NCI-H1417 treated with DMSO at 0.1 percent for 48 hours (cell line): ENCODE results near the gene DCBLD2.

ENCODE experiments used
- DNase-seq: peaks from one replicate; lab custom pipeline; 2025; lab: John Stamatoyannopoulos, UW

Gene DCBLD2, protein sequence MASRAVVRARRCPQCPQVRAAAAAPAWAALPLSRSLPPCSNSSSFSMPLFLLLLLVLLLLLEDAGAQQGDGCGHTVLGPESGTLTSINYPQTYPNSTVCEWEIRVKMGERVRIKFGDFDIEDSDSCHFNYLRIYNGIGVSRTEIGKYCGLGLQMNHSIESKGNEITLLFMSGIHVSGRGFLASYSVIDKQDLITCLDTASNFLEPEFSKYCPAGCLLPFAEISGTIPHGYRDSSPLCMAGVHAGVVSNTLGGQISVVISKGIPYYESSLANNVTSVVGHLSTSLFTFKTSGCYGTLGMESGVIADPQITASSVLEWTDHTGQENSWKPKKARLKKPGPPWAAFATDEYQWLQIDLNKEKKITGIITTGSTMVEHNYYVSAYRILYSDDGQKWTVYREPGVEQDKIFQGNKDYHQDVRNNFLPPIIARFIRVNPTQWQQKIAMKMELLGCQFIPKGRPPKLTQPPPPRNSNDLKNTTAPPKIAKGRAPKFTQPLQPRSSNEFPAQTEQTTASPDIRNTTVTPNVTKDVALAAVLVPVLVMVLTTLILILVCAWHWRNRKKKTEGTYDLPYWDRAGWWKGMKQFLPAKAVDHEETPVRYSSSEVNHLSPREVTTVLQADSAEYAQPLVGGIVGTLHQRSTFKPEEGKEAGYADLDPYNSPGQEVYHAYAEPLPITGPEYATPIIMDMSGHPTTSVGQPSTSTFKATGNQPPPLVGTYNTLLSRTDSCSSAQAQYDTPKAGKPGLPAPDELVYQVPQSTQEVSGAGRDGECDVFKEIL

DNA sequence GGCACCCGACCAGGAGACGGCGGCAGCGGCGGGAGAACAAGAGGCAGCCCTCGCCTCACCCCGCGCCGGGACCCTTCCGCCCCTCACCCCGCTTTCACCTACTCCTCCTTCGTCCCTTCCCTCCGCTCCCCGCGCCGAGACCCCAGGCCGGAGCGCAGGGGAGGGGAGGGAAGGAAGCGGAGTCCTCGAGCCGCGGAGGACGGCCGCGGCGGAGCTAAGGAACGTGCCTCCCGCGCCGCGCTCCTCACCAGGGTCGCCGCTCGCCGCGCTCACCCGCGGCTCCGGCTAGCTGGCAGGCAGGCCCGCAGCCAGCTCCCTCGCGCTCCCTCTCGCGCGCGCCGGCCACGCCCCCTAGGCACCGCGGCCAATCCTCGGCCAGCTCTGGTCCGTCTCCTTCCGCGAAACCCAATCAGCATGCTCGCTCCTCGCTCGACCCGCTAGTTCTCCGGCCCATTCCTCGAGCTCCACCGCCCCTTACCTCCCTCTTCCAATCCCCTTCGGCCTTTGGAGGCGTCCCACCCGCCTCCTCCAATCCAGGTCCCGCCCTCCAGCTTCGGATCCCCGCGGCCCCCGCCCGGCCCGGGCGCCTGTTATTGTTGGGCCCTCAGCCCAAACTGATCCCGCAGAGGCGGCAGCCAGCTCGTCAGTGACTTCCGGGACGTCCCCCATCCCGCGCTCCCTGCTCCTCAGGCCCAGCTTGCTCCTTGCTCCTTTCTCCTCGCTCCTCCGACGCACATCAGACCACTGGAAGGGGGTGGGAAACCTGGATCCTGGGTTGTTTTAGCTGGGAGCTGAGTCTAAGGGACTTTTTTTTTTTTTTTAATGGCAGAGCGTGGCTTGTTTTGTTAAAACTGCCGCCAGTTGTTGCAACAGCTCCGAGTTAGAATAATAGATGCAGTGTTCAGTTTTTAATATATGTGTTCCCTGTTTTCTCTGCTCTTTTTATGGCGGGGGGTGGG lies at the start of gene DCBLD2:
Gene DCBLD2, minus strand, starts transcription at position 304 of the 959 bp plus-strand sequence. CDS start 369 bp downstream, outside the sequence.
- peak; percentile 89 for DNase-seq

DNA sequence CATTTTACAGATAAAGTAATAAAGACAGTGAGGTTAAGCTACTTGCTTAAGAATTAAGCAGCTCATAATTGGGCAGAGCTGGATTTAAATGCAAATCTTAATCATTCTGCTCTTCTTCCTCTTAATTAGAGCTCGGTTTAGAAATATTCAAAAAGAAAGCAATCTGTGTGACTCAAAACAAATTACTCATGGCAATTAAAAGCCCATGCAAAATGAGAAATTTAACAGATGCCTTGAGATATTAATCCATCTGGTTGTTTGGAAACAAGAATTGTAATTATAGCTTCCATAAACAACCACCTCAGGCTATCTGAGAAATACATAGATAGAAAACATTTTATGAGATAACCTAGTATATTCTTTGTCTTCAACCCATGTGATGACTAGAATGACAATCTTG lies 44.2 kb upstream of the DCBLD2 start:
- no peak for DNase-seq

DNA sequence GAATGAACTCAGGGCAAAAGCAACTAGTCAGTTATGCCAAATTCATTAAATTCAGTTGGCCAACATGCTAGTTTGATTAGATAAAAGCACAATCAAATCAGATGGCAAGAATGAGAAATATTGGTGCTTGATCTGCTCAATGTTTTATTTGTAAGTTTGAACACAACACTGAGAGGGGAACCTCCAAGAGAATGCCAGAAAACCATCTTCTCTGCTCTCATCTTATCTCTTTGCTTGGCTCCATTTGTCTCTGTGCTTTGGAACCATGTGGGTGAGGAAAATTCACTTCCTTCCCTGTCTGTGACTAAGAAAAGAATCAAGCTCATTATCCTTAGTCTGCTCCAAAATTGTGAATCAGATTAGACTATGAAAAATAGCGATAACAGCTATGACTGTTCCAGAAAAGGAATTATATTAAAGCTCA lies 43.6 kb upstream of the DCBLD2 start:
- no peak for DNase-seq

DNA sequence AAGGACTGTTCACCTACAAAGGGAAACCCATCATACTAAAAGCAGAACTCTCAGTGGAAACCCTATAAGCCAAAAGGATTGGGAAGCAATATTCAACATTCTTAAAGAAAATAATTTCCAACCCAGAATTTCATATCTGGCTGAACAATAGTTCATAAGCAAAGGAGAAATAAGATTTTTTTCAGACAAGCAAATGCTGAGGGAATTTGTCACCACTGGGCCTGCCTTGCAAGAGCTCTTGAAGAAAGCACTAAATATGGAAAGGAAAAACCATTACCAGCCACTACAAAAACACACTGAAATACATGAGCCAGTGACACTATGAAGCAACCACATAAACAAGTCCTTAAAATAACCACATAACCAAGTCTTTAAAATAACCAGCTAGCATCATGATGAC lies 28.9 kb upstream of the DCBLD2 start:
- DNase-seq: no peak

DNA sequence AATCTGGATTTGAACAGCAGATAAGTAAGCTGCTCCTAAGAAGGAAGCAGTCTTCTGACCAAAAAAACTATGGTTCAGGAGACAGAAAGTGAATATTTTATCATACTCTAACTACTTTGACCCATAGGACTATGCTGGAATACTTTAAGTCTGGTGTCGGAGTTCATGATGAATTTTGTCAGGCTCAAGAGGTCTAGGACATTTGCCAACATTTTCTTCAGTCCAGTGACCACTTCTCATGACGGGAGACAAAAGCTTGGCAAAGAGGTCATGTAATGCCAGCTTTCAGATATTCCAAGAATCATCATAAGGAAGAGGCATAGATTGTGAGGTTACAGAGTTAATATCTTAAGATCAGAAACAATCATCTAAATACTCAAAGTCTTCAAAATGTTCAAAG lies 20.5 kb upstream of the DCBLD2 start:
- no peak for DNase-seq

DNA sequence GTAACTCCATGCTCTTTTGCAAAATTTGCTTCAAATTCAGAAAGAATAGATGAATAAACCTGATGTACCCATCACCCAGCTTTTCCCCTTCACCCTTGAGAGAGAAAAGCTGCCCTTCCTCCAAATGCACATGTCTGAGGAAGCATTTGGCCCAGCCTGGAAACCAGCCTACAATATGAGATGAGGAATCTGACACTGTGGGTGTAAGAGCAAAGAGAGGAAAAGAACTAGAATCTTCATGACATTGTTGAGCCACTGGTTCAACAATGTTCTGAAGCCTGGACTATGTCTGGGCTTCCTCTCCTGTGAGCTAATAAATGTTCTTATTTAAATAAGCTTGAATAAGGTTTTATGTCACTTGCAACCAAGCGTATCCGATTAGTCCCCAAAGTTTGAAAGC lies 18.7 kb upstream of the DCBLD2 start:
- no peak for DNase-seq

DNA sequence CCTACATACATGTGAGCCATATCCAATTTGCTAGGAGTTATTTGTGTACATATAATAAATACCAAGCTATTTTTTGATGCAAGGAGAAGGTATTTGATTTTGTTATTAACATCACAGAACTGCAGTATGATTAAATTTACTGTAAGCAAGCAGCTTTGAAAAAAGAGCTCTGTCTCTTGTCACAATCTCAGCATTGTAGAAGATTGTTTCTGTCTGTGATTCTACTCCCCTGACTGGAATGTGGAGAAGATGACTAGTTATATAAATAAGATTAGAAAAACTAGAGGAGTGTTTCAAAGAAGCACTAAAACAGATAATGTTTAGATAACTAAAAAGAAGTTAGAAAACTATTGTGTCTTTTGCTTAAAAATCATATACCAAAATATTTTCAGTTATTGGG lies 17.1 kb upstream of the DCBLD2 start:
- DNase-seq: no peak

DNA sequence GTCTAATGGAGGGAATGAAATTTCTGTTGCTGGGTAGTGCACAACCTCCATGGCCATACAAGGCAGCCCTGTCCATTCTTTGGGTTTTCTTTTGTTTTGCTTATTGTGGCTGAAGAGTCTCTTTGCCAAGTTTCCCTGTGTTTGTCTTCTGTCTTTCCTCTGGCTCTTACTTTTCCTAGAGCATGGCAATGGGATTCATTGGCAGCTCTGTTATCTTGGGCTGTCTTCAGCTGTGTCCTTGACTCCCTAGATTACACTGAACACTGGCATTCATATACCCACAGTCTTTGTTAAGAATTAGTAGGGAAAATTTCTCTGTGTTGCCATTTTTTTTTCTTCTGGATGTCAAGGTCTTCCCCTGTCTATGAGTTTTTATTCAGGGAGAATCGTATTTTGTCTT lies 16.1 kb upstream of the DCBLD2 start:
- no peak for DNase-seq

DNA sequence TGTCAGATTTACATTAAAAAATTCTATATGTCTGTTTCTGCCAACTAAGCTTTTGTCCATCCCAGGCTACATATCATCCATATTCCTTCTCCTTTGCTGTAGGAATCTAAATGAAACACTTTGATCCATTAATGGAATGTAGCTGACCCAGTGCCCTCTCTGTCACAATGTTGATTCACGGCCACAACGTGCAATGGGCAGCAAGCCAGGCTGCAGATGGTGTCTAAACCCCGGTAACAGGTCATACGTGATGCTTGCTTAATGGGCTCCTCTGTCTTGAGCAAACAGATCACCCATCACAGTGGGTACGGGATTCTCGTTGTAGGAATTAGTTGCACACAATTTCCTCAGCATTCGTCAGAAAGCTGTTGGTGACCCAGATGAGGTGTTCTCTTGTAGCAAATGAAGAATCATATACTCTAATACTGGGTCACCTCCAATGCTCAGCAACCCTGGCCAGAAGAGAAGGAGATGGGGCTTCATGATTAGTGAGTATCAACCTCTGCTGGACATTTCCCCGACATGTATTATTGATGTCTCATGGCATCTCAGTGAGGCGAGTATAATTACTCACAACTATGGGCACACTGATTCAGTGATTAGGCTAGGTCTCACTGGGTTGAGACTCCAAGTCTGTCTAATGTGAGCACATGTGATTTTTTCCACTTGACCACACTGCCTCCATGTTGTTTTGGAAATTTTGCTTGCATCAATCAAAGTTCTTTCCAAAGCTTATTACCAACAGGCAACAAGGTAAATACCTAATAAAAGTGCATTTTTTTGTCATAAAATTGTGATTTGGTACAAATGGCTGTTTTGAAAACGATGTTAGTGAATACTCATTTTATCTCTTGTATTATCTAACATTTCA lies 12.9 kb upstream of the DCBLD2 start:
- no peak for DNase-seq

DNA sequence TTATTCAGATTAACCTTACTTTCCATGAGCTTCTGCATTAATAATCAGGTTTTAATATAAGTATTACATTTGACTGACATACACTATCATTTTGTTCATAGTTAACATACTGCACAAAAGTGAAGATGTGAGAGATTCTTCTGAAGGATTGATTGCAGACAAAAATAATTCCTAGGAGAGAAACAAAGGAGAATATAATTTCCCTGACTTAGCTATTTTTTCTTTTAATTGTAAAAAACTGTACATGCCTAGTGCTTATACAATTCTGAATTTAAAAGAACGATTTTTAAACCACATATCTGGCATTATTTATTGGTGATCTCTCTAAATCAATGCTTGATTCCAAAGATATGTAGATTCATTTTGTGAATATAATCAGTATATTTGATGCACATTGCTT lies 11.0 kb upstream of the DCBLD2 start:
- no peak for DNase-seq

DNA sequence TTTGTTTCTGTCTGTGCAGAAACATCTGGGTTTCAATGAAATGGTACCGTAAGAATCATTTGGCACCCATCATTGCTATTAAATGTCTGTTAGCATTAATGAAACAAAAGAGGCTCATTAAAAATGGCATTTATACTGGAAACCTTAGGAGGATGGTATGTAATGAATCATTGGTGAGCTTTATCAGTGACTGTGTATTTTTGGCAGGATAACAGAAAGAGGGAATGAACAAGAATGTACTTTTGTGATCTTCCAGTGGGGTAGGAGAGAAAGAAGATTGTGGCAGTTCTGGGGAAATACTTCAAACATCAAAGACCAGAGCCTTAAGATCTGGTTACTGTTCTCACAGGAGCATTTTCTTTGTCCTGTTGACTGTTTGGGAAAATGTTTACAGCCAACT lies 4.7 kb upstream of the DCBLD2 start:
- no peak for DNase-seq

DNA sequence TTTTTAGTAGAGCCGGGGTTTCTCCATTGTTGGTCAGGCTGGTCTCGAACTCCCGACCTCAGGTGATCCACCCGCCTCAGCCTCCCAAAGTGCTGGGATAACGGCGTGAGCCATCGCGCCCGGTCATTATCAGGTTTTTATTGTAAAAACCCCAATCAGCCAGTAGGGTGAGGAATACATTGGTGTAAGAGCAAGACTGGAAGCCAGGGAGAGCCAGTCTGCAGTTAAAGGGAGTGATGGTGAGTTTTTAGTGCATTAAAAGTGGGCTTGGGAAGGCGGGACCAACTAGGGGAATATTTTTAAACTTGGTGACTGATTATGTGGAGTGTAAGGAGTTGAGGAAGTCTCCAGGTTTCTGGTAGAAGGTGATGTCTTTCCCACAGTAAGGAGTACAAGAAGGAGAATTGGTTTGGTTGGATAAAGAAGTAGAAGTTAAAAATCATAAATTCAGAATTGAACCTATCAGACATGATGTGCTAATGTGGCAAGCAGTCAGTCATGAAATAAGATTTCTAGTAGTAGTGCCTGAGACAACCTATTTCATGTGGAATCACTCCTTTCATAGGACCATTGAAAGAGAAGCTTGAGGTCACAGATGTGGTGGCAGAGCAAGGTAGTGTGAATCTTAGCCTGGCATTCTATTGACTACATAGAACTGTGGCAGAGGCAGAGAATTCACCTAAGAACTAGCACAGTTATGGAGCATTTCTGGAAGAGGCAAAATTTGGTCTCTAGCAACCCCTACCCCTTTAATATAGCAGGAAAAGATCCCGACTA lies 2.4 kb upstream of the DCBLD2 start:
- no peak for DNase-seq

DNA sequence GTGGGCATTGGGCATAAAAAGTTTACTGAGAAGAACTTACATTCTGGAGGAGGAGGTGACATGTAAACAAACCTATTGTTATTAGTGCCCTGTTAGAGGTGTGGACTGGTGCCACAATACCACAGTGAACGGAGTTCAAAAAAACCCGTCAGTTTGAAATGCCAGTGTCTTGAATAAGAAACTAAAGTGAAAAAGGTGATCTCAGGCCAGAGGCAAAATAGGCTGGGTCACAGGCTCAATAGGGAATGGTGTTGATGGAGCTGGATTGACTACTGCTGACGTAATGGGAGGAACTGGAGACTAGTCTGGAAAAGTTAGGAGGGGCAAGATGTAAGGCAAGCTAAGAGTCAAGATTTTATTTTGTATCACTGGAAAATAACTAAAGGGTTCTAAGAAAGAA lies 1.6 kb upstream of the DCBLD2 start:
- no peak for DNase-seq

DNA sequence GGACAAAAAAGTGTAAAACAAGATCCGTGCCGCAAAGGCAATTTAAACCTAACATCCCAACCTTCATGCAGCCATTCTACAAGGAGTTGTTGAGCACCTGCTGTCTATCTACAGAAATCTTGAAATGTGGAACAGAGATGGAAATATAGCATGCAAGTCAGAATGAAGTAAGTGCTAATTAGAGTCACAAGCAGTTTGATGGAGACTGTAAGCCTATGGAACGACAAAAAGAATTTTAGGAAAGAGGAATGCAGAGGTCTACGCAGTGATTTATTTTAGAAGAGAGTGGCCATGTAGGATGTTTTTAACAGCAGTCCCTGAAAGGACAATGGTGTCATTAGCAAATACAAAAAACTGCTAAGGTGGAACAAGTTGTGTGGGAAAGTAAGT lies 851 bp upstream of the DCBLD2 start:
- DNase-seq: no peak

DNA sequence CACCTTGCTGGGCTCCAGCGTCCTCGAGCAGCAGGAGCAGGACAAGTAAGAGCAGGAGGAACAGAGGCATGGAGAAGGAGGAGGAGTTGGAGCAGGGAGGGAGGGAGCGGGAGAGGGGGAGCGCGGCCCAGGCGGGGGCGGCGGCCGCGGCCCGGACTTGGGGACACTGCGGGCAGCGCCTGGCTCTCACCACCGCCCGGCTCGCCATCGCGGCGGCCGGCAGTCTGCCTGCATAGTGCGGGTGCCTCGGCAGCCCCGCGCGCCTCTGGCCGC lies 440 bp downstream of the DCBLD2 start:
- DNase-seq: no peak

DNA sequence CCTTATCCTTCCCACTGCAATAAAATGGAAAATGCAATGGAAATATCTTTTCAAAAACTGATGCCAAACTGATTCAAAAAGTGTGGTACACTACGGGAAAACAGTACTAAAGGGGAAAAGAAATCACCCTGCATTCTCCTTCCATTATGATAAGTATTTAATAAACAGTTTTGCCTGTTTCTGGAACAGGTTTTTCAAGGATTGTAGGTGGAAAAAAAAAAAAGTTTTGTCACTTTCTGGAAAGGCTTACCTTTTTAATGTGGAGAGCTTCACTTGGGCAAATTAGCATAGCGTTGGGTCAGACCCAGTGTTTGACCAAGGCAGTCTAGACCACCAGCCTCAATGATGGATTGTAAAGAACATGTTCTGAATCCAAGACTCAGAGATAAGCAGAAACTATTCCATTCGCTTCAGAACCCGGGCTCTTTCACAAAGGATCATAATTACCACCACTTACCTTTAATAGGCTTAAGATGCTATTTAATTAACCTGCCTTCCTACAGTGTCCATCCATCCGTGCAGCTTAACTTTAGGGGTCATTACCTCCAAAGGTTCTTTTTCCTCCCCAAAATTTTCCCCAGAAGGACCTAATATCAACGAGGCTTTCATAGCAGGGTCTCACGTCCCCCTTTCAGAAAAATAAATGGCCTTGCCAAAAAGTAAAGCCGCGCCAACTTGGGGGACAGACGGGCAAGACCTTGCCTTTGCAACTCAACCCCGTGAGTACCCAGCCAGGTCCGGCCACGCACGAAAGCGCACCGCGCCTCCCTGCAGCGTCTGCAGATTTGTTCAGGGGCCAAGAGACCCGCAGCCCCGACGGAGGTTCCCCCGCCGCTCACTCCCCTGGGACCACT lies 1.0 kb downstream of the DCBLD2 start:
- no peak for DNase-seq

DNA sequence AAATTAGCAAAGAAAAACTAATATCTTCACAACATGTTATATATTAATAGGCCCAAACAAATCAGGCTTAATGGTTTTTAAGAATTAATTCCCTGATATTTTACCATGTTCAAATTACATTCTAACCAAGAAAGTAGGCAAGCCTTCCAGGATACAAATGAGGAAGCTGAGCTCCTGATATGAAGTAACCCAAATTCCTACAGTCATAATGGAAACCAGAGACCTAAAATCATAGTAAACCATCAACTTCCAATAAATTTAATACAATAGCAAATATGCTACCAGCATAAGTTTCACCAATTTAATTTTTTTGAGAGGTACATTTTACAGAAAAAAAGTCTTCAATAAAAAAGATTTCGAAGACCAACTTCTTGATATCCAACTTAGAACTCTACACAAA lies 3.8 kb downstream of the DCBLD2 start:
- DNase-seq: no peak

DNA sequence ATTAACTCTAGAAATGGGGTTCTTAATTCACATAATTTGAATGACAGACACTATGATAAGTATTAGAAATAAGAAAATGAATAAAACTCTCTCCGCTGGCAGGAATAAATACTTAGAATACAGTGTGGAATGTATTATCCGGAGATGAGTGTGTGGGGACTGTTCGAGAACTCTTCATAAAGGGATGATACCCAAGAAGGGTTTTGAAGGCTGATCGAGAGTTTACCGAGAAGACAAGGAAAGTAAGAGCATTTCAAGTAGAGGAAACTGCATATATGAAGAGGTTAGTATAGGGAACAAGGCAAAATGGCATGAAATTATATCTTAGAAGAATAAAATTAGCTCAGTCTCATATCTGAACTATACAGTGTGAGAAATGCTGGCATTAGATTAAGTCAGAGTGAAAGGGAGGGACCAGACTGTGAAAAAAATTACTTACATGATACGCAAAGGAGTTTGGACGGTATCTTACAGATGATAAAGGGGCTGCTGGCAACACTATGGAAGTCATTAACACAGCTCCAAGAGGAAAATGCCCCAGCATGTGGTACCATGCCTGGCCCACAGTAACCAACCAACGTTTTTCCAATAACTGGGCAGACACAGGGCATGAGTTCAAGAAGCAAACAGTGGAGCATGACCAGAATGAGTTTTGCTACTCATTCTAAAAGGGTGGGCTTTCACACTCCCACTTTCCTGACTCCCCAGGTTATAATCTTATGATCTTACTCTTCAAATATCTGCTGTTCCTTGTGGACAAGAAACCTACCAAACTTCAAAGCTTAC lies 6.5 kb downstream of the DCBLD2 start:
- no peak for DNase-seq

DNA sequence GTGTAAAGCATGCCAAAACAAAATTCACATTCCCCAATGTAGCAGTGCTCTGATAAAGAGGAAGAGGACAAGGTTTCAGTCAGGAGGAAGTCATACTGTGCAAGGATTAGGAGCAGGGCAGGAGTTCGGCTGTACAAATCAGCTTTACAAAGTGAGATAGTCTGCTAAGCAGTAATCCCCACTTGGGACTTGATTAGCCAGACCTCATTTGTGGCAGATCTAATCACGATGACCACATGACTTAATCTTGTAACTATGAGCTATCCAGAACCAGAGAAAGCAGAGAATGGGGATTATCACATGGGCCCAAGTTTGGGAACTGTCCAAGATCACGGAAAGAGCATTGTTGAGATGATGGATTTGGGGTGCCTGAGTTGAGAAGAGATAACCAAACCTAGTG lies 7.8 kb downstream of the DCBLD2 start:
- no peak for DNase-seq
